CD4-positive, alpha-beta T cell treated with Interleukin-4 for 4 hours (primary cell): ENCODE measurements around the gene ODF2.

Experiments
- DNase-seq: peaks from one replicate; pipeline ENCODE4 v3.0.0-alpha.2; 2020

ODF2 gene

DNA sequence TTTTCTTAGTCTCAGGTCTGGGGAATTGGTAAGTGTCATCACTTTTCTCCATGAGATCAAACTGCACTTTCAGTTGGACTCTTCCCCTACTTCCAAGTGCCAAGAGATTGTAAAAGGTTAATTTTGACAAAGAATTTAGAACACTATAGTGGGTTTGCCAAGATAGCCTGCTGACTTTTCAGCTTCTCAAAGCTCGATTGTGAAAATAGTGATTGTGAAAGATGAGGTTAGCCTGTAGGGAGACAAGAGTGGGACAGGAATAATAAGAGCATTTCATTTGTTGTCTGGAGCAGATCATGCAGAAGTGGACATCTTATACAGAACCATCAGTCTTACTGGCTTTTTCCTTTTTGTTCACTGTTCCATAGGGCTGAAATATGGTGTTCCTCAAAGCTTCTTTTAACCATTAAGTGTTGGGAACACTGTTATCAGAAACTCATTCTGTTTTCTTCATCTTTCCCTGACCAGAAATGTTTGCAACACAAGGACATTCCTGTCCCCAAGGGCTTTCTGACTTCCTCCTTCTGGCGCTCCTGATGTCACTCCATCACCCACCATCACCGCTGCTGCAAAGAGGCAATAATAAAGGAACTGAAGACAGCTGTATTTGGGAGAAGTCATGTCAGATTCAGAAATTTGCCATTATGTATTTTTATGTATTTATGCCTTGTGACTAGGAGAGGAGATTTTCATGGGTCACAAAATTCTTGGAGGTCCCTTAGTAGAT is 85.0 kb downstream of the ODF2 start:
- DNase-seq = no peak

- DNase-seq = no peak
These were observed 90.7 kb downstream of the ODF2 start for GRCh38 chr9:128546504-128546903.

GRCh38 chr9:128548876-128549275 is 93.1 kb downstream of the ODF2 start:
- DNase-seq = no peak

DNA sequence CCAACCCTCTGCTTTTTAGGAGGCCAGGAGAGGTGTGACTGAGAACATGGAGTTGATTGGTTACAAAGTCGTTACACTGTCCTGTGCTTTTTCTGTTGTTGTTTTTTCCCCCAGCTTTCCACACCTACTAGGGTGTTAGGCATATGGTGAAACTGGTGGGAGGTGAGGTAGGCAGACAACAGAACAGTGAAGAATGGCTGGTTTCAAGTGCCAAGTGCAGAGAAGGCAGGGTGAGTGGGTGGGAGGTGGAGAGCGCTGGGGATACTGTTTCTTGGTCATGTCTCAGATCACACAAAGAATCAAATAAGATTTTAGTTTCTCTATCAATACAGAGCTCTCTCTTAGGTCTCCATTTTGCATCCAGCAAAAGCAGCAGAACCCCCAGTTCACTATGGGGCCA is 94.4 kb downstream of the ODF2 start:
- peak; percentile 25 for DNase-seq
